ENCODE results near the gene GNRH2.
"Not testable (repeated sequence)": the region's sequence is repeated elsewhere in the genome, so short reads cannot be mapped to it uniquely, and the experiment has no call there.

Gene GNRH2

DNA sequence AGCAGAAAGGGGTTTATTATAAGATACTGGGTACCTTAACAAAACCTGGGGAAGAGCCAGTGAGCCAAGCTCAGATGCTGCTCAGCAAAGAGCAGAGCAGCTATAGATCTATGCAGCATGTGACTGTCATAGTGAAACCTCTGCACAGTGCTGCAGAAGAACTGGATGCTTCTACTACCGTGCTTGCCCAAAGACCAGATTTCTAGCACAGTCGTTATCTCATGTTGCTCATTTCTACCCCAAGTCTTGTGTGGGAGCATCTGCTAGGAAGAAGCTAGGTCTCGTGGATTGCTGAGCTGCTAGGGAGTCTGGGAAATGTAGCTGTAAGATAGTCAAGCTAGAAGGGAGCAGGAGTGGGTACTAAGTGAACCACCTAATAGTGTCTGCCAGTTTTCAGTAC lies 31.7 kb upstream of the GNRH2 start:
- DNase-seq (ENCODE audit: low read depth), result no peak
- no peak overlapping the region for H3K4me3 ChIP-seq (ENCODE audit: low read depth, low read length)
- TF ChIP-seq, protein P1, sequence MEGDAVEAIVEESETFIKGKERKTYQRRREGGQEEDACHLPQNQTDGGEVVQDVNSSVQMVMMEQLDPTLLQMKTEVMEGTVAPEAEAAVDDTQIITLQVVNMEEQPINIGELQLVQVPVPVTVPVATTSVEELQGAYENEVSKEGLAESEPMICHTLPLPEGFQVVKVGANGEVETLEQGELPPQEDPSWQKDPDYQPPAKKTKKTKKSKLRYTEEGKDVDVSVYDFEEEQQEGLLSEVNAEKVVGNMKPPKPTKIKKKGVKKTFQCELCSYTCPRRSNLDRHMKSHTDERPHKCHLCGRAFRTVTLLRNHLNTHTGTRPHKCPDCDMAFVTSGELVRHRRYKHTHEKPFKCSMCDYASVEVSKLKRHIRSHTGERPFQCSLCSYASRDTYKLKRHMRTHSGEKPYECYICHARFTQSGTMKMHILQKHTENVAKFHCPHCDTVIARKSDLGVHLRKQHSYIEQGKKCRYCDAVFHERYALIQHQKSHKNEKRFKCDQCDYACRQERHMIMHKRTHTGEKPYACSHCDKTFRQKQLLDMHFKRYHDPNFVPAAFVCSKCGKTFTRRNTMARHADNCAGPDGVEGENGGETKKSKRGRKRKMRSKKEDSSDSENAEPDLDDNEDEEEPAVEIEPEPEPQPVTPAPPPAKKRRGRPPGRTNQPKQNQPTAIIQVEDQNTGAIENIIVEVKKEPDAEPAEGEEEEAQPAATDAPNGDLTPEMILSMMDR (IDR thresholded peaks at IDR 0.05; ENCODE audit: control insufficient read depth, extremely low read depth, insufficient read depth), result no peak

- no peak overlapping the region for H3K4me3 ChIP-seq (ENCODE audit: low read depth, low read length)
- TF ChIP-seq, protein P1 (IDR thresholded peaks at IDR 0.05; ENCODE audit: control insufficient read depth, extremely low read depth, insufficient read depth), result no peak
- DNase-seq (ENCODE audit: low read depth), result no peak
Measured at GRCh38 chr20:3013771-3014170, 29.7 kb upstream of the GNRH2 start.

DNA sequence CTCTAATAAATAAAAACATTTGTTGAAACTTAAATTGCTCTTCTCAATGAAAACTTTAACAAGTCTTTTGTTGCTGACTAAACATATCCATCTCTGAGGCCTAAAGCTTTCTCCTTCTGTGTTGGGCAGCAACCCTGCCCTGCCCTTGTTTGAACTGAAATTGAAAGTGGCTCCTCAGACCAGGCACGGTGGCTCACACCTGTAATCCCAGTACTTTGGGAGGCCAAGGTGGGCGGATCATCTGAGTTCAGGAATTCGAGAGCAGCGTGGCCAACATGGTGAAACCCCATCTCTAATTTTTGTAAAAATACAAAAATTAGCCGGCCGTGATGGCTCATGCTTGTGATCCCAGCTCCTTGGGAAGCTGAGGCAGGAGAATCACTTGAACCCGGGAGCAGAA lies 29.2 kb upstream of the GNRH2 start:
- TF ChIP-seq, protein P1 (IDR thresholded peaks at IDR 0.05; ENCODE audit: control insufficient read depth, extremely low read depth, insufficient read depth), result no peak
- DNase-seq (ENCODE audit: low read depth), result no peak
- H3K4me3 ChIP-seq (ENCODE audit: low read depth, low read length), result no peak overlapping the region

GRCh38 chr20:3014662-3015061 lies 28.8 kb upstream of the GNRH2 start:
- H3K4me3 ChIP-seq (ENCODE audit: low read depth, low read length), result no peak overlapping the region
- no peak for DNase-seq (ENCODE audit: low read depth)
- TF ChIP-seq, protein P1 (IDR thresholded peaks at IDR 0.05; ENCODE audit: control insufficient read depth, extremely low read depth, insufficient read depth), result no peak

GRCh38 chr20:3015302-3015701 lies 28.1 kb upstream of the GNRH2 start:
- not testable (repeated sequence) for H3K4me3 ChIP-seq (ENCODE audit: low read depth, low read length)

GRCh38 chr20:3021327-3021726 lies 22.1 kb upstream of the GNRH2 start:
- TF ChIP-seq, protein P1 (IDR thresholded peaks at IDR 0.05; ENCODE audit: control insufficient read depth, extremely low read depth, insufficient read depth), result no peak
- H3K4me3 ChIP-seq (ENCODE audit: low read depth, low read length), result no peak overlapping the region
- no peak for DNase-seq (ENCODE audit: low read depth)

More at GRCh38 chr20:3015302-3015701, 28.1 kb upstream of the GNRH2 start:
- DNase-seq (ENCODE audit: low read depth), result not testable (repeated sequence)

DNA sequence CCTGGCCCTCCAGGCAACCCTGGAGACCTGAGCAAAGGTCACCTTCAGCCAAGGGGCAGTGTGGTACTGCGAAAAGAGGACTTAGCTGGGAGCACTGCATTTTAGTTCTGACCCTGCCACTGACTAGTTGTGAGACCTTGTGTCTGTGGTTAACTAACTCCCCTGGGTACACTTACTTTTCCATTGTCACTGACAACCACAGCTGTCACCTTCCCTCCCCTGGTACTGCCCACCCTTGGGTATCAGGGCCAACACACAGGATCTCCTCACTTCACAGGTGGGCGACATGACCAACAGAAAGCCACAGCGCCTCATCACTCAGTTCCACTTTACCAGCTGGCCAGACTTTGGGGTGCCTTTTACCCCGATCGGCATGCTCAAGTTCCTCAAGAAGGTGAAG lies 21.6 kb upstream of the GNRH2 start:
- no peak overlapping the region for H3K4me3 ChIP-seq (ENCODE audit: low read depth, low read length)
- TF ChIP-seq, protein P1 (IDR thresholded peaks at IDR 0.05; ENCODE audit: control insufficient read depth, extremely low read depth, insufficient read depth), result no peak
- DNase-seq (ENCODE audit: low read depth), result no peak

DNA sequence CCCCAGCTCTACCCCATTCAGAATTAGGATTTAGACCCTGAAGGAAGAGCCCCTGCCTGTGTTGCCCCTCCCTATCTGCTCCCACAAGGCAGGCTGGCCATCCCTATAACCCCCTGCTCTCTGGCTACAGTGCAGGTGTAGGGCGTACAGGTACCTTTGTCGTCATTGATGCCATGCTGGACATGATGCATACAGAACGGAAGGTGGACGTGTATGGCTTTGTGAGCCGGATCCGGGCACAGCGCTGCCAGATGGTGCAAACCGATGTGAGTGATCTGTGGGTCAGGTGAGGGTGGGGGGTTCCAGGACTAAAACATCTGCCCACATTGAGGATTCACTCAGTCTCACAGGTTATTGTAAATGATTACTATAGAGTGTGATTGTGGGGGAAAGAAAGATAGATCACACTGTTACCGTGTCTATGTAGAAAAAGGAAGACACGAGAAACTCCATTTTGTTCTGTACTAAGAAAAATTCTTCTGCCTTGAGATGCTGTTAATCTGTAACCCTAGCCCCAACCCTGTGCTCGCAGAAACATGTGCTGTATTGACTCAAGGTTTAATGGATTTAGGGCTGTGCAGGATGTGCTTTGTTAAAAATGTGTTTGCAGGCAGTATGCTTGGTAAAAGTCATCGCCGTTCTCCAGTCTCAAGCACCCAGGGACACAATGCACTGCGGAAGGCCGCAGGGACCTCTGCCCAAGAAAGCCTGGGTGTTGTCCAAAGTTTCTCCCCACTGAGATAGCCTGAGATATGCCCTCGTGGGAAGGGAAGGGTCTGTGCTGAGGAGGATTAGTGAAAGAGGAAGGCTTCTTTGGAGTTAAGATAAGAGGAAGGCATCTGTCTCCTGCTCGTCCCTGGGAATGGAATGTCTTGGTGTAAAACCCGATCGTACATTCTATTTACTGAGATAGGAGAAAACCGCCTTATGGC lies 20.6 kb upstream of the GNRH2 start:
- not testable (repeated sequence) for H3K4me3 ChIP-seq (ENCODE audit: low read depth, low read length); DNase-seq (ENCODE audit: low read depth)

All from LNCaP clone FGC (cell line).